ENCODE measurements around the gene NEGR1. TPM values are rescaled to one million over a fixed set of nuclear protein-coding genes. Genes with fewer than 3 reads are reported as not detected.

NEGR1 gene
- total and polyA plus RNA-seq, 3 donors from 2014 or later, result 2.9 to 7.6 (median 3.1) TPM

GRCh38 chr1:72060466-72061245 lies 221.7 kb downstream of the NEGR1 start:
- WGBS, 2 donors, result 84 to 90% methylated on average over 3 of the region's 3 CpGs
- Histone ChIP-seq H3K4me3 (no peak overlapping the region), H3K9me3 (no peaks in the 10 kb centered on the region), H3K4me1 (no peaks in the 10 kb centered on the region), H3K36me3 (ENCODE audit: low read depth, missing control alignments) (no peaks in the 10 kb centered on the region), H3K27ac (no peak overlapping the region), H3K27me3 (no peaks in the 10 kb centered on the region)
- TF ChIP-seq POLR2A (IDR thresholded peaks at IDR 0.05), result no peak
- no peak for TF ChIP-seq CTCF (IDR thresholded peaks at IDR 0.05)
- intact Hi-C loops (cut with DNase I; ENCODE audit: low total_unique reads), result no loop called here
- DNase-seq, result no peak

- no peaks in the 10 kb centered on the region for H3K27me3 ChIP-seq
- TF ChIP-seq CTCF (IDR thresholded peaks at IDR 0.05), result no peak
- TF ChIP-seq POLR2A (IDR thresholded peaks at IDR 0.05), result no peak
- no peak overlapping the region for H3K4me3 ChIP-seq
- no peaks in the 10 kb centered on the region for H3K9me3 ChIP-seq
- H3K27ac ChIP-seq, result no peak overlapping the region
- DNase-seq, result no peak
- no peaks in the 10 kb centered on the region for H3K4me1 ChIP-seq
- intact Hi-C loops (cut with DNase I; ENCODE audit: low total_unique reads), result no loop called here
- 88 to 93% methylated on average over 2 of the region's 2 CpGs for WGBS, 2 donors
- no peaks in the 10 kb centered on the region for H3K36me3 ChIP-seq (ENCODE audit: low read depth, missing control alignments)
These were observed 225.8 kb downstream of the NEGR1 start for GRCh38 chr1:72056516-72056915.

- 78% methylated on average over 2 of the region's 2 CpGs for WGBS, 2 donors
These were observed 230.8 kb downstream of the NEGR1 start for GRCh38 chr1:72051538-72051937.

GRCh38 chr1:72050551-72050950 lies 231.8 kb downstream of the NEGR1 start:
- Histone ChIP-seq H3K27ac (no peak overlapping the region), H3K27me3 (no peaks in the 10 kb centered on the region), H3K9me3 (no peaks in the 10 kb centered on the region), H3K36me3 (ENCODE audit: low read depth, missing control alignments) (no peaks in the 10 kb centered on the region), H3K4me1 (no peaks in the 10 kb centered on the region), H3K4me3 (no peak overlapping the region)
- TF ChIP-seq CTCF (IDR thresholded peaks at IDR 0.05), result no peak
- no peak for TF ChIP-seq POLR2A (IDR thresholded peaks at IDR 0.05)
- no peak for DNase-seq
- intact Hi-C loops (cut with DNase I; ENCODE audit: low total_unique reads), result no loop called here

More at GRCh38 chr1:72051538-72051937, 230.8 kb downstream of the NEGR1 start:
- Histone ChIP-seq H3K4me3 (no peak overlapping the region), H3K4me1 (no peaks in the 10 kb centered on the region), H3K27me3 (no peaks in the 10 kb centered on the region), H3K36me3 (ENCODE audit: low read depth, missing control alignments) (no peaks in the 10 kb centered on the region), H3K9me3 (no peaks in the 10 kb centered on the region), H3K27ac (no peak overlapping the region)
- no peak for DNase-seq
- TF ChIP-seq POLR2A (IDR thresholded peaks at IDR 0.05) (no peak), CTCF (IDR thresholded peaks at IDR 0.05) (no peak)
- intact Hi-C loops (cut with DNase I; ENCODE audit: low total_unique reads), result no loop called here

All from testis (tissue), 3 donors.